Measurements from ENCODE around the gene FAM53B. TPM values are rescaled to one million over a fixed set of nuclear protein-coding genes. Genes with fewer than 3 reads are reported as not detected.

Gene FAM53B
- total and polyA plus RNA-seq, 8 donors: 5.7 to 46.9 (median 11.4) TPM

DNA sequence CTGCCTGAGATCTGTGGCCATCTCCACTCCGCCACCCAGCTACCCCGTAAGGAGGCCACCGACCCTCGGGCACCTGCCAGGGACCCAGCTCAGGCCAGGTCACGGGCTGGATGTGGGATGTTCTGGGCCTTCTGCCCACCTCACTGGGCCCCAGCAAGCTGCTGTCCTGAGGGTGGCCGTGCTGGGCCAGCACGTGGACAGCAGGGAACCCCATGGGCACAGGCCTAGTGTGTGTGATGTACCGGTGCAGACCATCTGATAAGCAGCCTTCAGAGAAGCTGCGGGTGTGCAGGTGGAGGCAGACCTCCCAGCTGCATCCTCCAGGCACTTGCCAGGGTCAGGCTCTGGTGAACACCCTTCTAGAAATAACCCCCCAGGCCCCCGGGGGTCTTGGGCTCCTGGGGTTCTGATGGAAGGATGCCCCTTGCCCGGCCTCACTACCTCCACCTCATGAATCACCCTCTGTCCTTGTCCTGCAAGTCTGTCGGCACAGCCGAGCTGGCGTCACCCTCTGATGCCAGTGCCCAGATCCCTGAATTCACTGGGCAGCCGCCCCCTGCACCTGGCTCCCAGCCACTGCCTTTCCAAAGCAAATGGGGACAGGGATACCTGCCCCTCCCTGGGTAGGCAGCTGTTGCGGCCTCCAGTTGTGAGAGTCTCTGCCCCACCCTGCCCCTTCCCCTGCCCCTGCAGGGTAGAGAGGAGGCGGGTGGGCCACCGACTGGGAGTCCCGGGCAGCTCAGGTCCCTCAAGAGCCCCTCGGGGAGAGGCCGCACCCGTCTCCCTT is 139.8 kb downstream of the FAM53B start:
- no peaks in the 10 kb centered on the region for H3K27me3 ChIP-seq
- intact Hi-C loops (cut with DNase I; ENCODE audit: low total_unique reads): no loop called here
- peak overlapping the region in 1 of 5 donors; percentile 20 for H3K27ac ChIP-seq
- 71 to 90% (median 87%) methylated on average over 6 to 22 of the region's 22 CpGs for WGBS, 5 donors
- H3K9me3 ChIP-seq: no peaks in the 10 kb centered on the region
- H3K36me3 ChIP-seq: no peaks in the 10 kb centered on the region
- DNase-seq: no peak
- H3K4me1 ChIP-seq: no peaks in the 10 kb centered on the region
- TF ChIP-seq EP300 (IDR thresholded peaks at IDR 0.05) (no peak), POLR2A (IDR thresholded peaks at IDR 0.05) (no peak), POLR2AphosphoS5 (IDR thresholded peaks at IDR 0.05) (no peak)
- TF ChIP-seq, protein P1, sequence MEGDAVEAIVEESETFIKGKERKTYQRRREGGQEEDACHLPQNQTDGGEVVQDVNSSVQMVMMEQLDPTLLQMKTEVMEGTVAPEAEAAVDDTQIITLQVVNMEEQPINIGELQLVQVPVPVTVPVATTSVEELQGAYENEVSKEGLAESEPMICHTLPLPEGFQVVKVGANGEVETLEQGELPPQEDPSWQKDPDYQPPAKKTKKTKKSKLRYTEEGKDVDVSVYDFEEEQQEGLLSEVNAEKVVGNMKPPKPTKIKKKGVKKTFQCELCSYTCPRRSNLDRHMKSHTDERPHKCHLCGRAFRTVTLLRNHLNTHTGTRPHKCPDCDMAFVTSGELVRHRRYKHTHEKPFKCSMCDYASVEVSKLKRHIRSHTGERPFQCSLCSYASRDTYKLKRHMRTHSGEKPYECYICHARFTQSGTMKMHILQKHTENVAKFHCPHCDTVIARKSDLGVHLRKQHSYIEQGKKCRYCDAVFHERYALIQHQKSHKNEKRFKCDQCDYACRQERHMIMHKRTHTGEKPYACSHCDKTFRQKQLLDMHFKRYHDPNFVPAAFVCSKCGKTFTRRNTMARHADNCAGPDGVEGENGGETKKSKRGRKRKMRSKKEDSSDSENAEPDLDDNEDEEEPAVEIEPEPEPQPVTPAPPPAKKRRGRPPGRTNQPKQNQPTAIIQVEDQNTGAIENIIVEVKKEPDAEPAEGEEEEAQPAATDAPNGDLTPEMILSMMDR (IDR thresholded peaks at IDR 0.05): no peak
- H3K4me3 ChIP-seq: no peak overlapping the region

DNA sequence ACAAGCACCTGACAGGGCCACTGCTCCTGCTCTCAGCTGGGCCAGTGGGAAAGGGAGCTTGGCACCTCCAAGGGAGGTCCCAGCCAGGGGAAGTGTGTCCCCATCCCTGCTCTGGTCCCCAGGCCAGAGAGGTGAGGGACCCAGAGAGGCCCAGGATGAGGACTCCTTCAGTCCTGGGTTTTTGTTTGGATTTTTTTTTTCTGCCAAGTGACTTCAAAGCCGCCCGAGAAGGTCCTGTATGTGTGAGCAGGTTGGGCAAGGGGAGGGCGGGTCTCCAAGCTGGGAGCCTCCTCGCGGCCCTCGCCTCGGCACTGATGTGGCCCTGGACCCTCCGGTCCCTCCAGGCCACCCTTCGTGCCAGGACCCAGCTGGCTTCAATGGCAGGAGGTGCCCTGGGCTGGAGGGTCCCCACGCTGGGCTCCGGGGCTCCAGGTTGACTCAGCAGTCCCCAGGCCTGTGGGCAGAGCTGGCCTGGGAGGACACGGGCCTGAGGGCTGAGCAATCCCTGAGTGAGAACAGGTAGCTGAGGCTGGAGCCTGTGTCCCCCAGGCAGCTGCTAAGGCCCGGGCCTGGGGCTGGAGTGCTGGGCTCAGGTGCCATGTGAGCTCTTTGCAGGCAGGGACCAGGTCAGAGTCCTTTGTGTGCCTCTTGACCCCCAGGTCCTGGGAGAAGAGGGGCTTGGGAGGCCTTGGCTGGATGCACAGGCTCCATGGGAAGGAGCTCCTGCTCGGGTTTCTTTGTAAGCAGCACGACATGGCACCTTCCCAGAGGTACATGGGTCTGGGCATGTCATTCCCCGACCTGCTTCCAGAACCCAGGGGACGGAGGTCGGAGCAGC is 140.6 kb downstream of the FAM53B start:
- DNase-seq: no peak
- TF ChIP-seq POLR2A (IDR thresholded peaks at IDR 0.05): no peak
- no peak for TF ChIP-seq EP300 (IDR thresholded peaks at IDR 0.05)
- TF ChIP-seq POLR2AphosphoS5 (IDR thresholded peaks at IDR 0.05): no peak
- TF ChIP-seq, protein P1 (IDR thresholded peaks at IDR 0.05): no peak
- 84 to 96% (median 90%) methylated on average over 5 to 18 of the region's 18 CpGs for WGBS, 5 donors

DNA sequence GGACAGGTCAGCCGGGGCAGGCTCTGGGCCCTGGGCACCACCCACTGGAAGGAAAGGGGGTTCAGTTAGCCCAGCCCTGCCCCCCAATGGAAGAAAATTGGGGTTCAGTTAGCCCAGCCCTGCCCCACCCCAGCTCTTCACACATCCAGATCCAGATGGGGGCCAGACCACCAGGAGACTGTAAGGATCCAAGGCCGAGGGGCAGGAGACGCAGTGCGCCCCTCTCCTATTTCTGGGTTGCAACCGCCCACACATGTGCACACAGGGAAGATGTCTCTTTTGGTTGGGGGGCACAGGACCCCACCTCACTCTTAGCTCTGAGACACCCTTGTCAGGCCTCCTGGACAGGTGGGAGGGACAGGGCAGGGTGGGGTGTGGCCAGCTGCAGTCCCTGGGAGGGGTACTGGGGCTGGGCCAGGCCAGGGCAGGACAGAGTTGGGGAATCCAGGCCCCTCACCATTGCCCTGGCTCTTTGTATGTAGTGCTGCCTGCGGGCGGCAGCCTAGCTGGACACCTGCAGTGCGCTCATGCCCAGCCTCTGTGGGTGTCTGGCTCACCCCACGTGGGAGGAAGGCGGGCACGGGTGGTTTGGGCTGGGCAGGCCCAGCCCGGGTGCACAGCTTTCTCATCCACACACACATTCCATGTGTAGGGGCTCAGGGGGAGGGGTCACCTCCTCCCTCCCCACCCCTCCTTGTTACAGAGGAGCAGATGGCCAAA is 141.4 kb downstream of the FAM53B start:
- H3K9me3 ChIP-seq: no peaks in the 10 kb centered on the region
- WGBS, 5 donors: 87 to 94% (median 91%) methylated on average over 5 to 12 of the region's 12 CpGs
- no peaks in the 10 kb centered on the region for H3K4me1 ChIP-seq
- H3K27me3 ChIP-seq: no peaks in the 10 kb centered on the region
- no peaks in the 10 kb centered on the region for H3K36me3 ChIP-seq
- no peak overlapping the region for H3K27ac ChIP-seq
- DNase-seq: no peak
- TF ChIP-seq EP300 (IDR thresholded peaks at IDR 0.05) (no peak), POLR2AphosphoS5 (IDR thresholded peaks at IDR 0.05) (no peak), POLR2A (IDR thresholded peaks at IDR 0.05) (no peak)
- TF ChIP-seq, protein P1 (IDR thresholded peaks at IDR 0.05): no peak
- no peak overlapping the region for H3K4me3 ChIP-seq
- intact Hi-C loops (cut with DNase I; ENCODE audit: low total_unique reads): no loop called here

More for the DNA sequence above, 140.6 kb downstream of the FAM53B start:
- no peak overlapping the region for H3K4me3 ChIP-seq
- intact Hi-C loops (cut with DNase I; ENCODE audit: low total_unique reads): no loop called here
- no peaks in the 10 kb centered on the region for H3K4me1 ChIP-seq
- no peak overlapping the region for H3K27ac ChIP-seq
- no peaks in the 10 kb centered on the region for H3K27me3 ChIP-seq
- no peaks in the 10 kb centered on the region for H3K36me3 ChIP-seq
- no peaks in the 10 kb centered on the region for H3K9me3 ChIP-seq

DNA sequence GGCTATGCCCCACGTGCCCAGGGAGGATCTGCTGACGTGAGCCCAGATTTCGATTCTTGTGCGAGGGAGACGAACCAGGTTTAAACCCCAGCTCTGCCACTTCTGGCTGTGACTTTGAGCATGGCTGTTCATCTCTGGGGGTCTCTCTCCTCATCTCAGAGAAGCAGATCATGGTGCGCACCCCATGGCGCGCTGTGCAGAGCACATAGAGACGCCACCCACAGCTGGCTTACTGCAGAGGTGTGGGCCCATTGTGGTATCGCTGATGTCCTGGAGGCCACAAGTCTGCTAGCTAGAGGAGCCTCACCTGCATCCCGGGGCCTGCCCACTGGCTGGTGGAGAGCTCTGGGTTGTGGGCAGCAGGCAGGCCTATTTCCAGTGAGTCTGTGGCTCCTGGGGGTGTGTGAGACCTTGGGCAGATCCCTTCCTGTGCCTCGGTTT is 142.0 kb downstream of the FAM53B start:
- intact Hi-C loops (cut with DNase I; ENCODE audit: low total_unique reads): no loop called here
- H3K9me3 ChIP-seq: no peaks in the 10 kb centered on the region
- 72 to 92% (median 85%) methylated on average over 5 to 12 of the region's 12 CpGs for WGBS, 5 donors

More for the DNA sequence above, 142.0 kb downstream of the FAM53B start:
- no peak for DNase-seq
- Histone ChIP-seq H3K4me3 (no peak overlapping the region), H3K4me1 (peaks cover 0 to 4% (median under 1%) of the 10 kb centered on the region in 4 donors), H3K27ac (no peak overlapping the region), H3K27me3 (no peaks in the 10 kb centered on the region), H3K36me3 (no peaks in the 10 kb centered on the region)
- TF ChIP-seq EP300 (IDR thresholded peaks at IDR 0.05) (no peak), POLR2AphosphoS5 (IDR thresholded peaks at IDR 0.05) (no peak), POLR2A (IDR thresholded peaks at IDR 0.05) (no peak)
- TF ChIP-seq, protein P1 (IDR thresholded peaks at IDR 0.05): no peak
